Neuron (in vitro differentiated cells): ENCODE results near the gene INAFM1.

Source experiments
- H2AFZ ChIP-seq: one replicate; pipeline ENCODE4 v1.6.1; 2013; ENCODE audit warnings: low read depth, mild to moderate bottlenecking, inconsistent platforms, low read length, moderate library complexity
- H3K27me3 ChIP-seq: one replicate; pipeline ENCODE4 v1.6.1; 2013; ENCODE audit warnings: low read length; ENCODE audit not compliant: insufficient read depth
- H3K36me3 ChIP-seq: one replicate; pipeline ENCODE4 v1.6.1; 2013; ENCODE audit warnings: low read length; ENCODE audit not compliant: insufficient read depth
- H3K4me1 ChIP-seq: one replicate; pipeline ENCODE4 v1.6.1; 2013; ENCODE audit warnings: low read length; ENCODE audit not compliant: insufficient read depth
- H3K4me3 ChIP-seq: 2 replicates; pipeline ENCODE4 v1.5.1; 2013; ENCODE audit warnings: mild to moderate bottlenecking, low read length, moderate library complexity
- H3K9me3 ChIP-seq: one replicate; pipeline ENCODE4 v1.6.1; 2013; ENCODE audit warnings: low read length

Gene INAFM1

DNA sequence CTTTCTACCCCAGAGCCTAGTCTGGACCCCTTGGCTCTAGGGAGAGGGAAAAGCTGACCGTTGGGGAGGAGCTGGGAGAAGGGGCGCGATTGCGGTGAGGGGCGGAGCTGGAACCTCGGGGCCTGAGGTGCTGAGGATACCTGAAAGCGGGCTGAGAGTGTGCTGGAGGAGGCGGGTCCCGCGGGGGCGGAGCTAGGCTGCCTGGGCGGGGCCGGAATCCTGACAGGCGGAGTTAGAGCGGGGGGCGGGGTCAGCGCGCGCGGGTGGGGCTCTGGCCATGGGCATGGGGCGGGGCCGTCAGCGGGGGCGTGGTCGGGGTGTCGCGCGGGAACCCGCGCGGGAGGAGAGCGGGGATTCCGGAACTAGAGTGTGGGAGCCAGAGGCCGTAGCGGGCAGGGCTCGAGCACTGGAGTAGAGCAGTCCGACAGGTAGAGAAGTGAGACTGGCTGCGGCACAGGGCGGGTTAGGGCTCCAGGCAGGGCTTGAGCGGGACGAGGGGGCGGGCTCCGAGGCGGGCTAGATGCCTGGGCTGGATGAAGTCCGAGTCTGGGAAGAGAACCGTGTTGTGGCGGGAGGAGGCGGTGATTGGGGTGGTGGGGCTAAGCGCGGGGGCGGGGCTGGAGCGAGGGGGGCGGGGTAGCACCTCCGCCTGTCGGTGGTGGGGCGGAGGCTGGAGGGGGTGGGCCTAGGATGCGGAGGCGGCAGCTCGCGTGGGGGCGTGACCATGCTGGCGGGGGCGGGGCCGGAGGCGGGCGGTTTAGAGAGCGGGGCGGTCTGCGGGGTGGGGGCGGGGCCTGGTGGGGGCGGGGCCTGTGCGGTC is at the start of gene INAFM1:
INAFM1 (plus strand) TSS at position 815 of the 820 bp plus-strand sequence. CDS start 35 bp downstream, outside the sequence.
- Histone ChIP-seq H3K4me1 (peaks cover 28% of the 10 kb centered on the region), H3K36me3 (peaks cover 16% of the 10 kb centered on the region), H2AFZ (peak within 1 kb of the TSS; percentile 46), H3K9me3 (no peaks in the 10 kb centered on the region), H3K4me3 (peak within 1 kb of the TSS; percentile 87), H3K27me3 (no peaks in the 10 kb centered on the region)

DNA sequence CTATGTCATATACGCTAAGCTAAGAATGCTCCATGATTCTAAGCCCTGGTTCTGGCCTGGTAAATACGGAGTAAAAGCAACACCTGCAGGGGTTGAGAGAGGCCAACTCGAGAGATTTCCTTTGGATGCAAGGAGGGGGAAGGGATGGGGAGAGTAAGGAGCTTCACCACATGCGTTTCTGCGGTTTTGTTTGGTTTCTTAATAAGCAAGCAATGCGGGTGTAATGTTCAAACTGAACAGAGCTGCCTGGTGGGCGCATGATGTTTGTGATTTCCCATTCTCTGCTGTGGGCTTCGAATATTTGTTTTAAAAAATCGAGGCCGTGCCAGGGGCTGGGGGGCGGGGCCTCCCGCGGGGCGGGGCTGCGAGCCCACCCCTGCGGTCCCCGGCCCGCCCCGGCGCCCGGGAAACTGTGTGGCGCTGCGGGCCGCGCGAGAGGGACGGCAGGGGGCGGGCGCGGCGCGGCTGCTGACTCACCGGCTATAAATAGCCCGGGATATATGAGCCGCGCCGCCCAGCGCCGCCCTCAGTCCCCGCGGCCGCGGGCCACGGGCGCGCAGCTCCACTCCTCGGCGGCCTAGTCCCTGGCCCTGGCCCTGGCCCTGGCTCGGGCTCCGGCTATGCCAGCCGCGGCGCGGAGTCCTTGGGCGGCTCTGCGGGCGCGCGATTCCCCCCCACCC is 48.8 kb upstream of the INAFM1 start:
- peaks cover 20% of the 10 kb centered on the region for H3K36me3 ChIP-seq
- no peaks in the 10 kb centered on the region for H3K9me3 ChIP-seq
- H3K4me3 ChIP-seq, result peak overlapping the region; percentile 63
- no peaks in the 10 kb centered on the region for H3K27me3 ChIP-seq
- H2AFZ ChIP-seq, result no peak overlapping the region
- H3K4me1 ChIP-seq, result peaks cover 31% of the 10 kb centered on the region

DNA sequence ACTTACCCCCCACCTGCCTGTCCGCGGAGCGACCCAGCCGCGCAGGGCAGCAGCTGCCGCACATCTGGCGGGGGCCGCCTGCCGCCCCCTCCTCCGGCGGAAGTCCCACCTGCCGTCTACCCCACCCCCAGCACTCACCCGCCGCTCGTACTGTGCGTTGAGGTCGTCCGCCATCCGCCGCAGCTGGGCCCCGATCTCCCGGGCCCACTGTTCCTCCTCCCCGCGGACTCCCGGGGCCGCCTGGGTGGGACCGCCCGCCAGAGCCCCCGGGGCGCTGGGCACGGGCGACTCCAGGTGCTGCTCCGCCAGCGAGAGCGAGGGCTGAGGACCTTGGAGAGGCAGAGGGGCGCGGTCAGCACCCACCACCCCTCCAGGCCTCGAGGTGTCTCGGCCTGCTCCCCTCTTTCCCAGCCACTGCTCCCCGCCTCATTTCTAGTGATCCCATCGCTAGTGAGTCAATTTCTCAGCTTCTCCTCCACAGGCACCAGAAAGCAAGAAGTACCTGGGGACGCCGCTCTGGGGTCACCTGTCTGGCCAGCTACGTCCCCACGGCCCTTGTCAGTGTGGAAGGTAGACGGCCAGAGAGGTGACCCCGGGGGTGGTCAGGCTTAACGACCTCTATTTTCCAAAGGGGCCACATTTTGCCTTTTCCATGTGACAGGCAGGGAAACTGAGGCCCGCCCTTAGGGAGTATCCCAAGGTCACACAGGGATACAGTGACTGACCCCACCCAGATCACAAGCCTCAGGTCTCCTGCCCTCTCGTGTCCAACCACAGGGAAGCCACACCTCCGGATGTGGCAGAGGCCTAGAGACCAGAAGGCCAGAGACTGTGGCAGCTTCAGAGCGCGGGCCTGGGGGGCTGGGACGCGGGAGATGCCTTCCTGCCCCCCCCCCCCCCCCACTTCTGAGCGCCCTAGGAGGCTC is 48.0 kb upstream of the INAFM1 start:
- Histone ChIP-seq H3K36me3 (peaks cover 16% of the 10 kb centered on the region), H3K4me3 (peak overlapping the region; percentile 63), H3K9me3 (no peaks in the 10 kb centered on the region), H3K4me1 (peaks cover 36% of the 10 kb centered on the region), H2AFZ (no peak overlapping the region), H3K27me3 (no peaks in the 10 kb centered on the region)

DNA sequence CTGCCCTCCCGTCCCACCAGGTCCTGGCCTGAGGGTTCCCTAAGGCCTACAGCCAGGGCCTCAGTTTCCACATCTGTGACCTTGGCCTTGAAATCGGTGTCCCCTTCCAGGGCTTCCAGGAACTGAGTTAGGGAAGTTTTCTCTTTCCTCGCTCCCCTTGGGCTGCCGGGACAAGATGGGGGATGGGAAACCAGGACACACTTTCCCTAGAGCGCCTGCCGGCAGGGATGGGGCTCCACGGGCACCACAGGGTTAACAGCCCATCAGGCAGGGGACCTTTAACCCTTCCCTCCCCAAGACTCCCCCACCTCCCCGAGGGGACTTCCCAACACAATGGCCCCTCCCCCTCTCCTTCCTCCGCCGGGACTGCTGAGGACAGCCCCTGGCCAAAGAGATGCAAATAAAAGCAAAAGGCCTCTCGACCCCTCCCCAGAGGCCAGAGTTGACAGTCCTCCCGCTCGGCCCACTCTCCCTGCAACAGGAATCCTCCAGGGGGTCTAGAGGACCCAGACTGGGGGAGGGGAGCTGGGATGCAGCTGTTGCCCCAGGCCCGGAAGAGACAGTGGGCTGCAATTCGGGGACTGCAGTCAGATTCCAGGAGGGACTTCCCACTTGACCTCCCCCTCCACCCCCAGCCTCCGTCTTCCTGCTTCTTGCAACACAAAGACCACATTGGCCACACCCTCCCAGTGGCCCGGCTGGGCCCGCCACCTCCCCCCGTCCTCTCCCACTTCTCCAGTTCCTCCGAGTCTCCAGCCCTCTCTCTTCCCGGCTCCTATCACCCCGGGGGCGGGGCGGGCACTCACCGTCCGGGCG is 47.1 kb upstream of the INAFM1 start:
- peaks cover 8% of the 10 kb centered on the region for H3K36me3 ChIP-seq
- no peaks in the 10 kb centered on the region for H3K27me3 ChIP-seq
- no peaks in the 10 kb centered on the region for H3K9me3 ChIP-seq
- peak overlapping the region; percentile 63 for H3K4me3 ChIP-seq
- peaks cover 42% of the 10 kb centered on the region for H3K4me1 ChIP-seq
- H2AFZ ChIP-seq, result no peak overlapping the region

DNA sequence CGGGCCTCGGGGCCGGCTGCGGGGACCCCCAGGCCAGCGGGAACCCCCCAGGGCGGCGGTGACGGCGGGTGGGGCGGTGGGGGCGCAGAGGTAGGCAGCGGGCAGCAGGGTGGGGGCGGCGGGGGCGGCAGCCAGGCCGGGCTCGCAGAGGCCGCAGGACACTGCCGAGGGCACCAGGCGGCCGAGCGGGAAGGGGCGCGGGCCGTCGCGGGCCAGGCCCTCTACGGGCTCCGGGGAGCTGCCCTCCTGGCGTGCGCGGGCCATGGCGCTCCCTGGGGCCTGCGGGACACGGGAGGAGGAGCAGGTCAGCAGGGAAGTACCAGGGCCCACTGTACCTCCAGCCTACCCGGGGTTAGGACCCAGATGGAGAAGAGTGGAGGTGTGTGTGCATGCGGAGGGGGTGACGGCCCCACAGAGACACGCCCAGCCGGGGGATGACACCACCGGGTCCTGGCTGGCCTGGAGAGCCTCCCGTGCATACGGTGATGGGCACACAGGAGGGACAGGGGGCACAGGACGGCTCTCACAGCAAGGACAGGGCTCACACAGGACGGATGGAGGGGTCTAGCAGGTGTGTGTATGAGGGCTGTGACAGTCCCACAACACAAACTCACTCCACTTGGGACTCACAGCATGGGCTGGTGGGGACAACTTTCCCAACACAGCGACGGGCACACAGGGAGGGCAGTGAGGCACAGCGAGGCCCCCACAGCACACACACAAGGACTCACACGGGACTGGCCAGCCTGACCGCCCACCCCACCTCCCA is 46.3 kb upstream of the INAFM1 start:
- Histone ChIP-seq H3K36me3 (peaks cover 8% of the 10 kb centered on the region), H3K27me3 (no peaks in the 10 kb centered on the region), H3K4me3 (peak overlapping the region; percentile 63), H3K4me1 (peaks cover 45% of the 10 kb centered on the region), H3K9me3 (no peaks in the 10 kb centered on the region), H2AFZ (no peak overlapping the region)

DNA sequence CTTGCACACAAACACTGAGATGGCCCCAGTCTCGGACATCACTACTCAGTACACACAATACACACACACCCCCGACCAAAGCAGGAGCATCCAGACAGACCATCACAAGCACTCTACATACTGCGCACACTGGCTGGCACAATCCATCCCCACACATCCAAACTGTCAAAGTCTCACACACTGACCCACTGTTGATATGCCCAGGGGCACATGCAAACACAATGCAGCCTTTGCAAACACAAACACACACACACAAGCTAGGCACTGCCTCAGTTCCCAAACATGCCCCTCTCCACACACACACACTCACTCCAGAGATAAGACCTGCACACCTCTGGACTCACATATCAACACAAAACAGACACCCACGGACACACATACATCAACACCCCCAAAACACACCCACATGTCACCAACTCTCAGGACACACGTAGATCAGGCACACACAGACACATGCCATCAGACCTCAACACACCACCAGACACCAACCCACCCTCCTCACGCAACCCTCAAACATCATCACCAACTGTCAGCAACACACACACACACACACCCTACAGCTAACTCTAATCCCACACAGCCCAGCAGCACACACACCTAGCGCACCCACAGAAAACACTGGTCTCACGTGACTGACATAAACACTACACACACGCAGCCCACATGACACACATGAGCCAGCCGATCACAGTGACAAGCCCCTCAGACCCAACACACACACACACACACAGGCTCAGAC is 45.6 kb upstream of the INAFM1 start:
- Histone ChIP-seq H3K9me3 (no peaks in the 10 kb centered on the region), H3K36me3 (peaks cover 8% of the 10 kb centered on the region), H3K4me3 (peak overlapping the region; percentile 63), H3K27me3 (no peaks in the 10 kb centered on the region), H3K4me1 (peaks cover 45% of the 10 kb centered on the region), H2AFZ (no peak overlapping the region)

DNA sequence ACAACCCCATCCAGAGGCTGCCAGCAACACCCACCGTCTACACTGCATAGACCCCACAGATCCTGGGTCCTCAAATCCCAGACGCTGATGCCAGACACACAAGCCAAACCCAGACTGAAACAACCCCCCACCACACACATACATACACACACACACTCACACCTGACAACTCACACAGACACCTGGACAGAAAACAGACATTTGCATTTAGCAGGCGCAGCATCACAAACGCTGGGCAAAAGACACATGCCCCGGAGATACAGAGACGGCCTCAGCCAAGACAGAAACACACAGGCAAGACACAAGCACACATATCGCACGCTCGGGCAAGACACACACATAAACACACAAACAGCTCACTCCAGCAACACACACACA is 45.0 kb upstream of the INAFM1 start:
- no peak overlapping the region for H2AFZ ChIP-seq
- H3K27me3 ChIP-seq, result no peaks in the 10 kb centered on the region
- peak overlapping the region; percentile 63 for H3K4me3 ChIP-seq
- H3K4me1 ChIP-seq, result peaks cover 45% of the 10 kb centered on the region
- no peaks in the 10 kb centered on the region for H3K9me3 ChIP-seq
- peaks cover 7% of the 10 kb centered on the region for H3K36me3 ChIP-seq

DNA sequence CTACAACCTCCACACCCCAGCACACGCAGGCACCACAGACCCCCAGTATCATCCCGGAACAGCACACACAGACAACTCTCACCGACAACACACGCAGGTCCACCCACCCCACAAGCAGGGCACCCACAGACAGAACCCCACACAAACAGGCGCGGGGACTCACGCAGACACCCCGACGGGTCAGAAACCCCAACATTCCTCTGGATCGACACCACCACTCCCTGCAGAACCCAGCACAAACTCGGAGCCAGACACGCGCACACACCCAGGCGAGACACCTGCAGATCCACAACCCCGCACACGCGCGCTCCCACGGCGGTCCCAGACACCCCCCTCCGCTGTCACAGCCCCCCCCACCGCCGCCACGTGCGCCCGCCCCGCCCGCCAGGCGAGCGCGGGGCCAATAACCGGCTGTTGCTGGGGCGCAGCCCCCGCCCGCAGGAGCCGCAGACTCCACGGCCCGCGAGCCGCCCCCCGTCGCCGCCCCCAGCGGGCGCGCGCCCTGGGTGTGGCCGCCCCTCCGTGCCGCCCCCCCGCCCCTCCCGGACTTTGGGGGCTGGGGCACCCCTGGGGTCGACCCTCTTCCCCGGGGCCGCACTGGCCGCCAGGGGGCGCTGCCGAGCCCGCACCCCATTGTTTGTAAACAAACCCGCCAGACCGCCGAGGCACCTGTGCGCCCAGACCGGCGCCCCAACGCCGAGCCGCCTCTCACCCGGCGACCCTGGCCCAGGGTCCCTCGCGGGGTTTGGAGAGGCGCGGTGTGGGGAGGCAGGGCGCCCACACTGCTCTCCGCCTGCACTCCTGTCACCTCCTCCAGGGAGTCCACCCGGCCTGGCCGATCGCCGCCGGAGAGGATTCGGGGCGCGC is 44.4 kb upstream of the INAFM1 start:
- Histone ChIP-seq H3K27me3 (no peaks in the 10 kb centered on the region), H3K9me3 (no peaks in the 10 kb centered on the region), H2AFZ (no peak overlapping the region), H3K4me1 (peaks cover 43% of the 10 kb centered on the region), H3K36me3 (peaks cover 5% of the 10 kb centered on the region), H3K4me3 (peak overlapping the region; percentile 63)

DNA sequence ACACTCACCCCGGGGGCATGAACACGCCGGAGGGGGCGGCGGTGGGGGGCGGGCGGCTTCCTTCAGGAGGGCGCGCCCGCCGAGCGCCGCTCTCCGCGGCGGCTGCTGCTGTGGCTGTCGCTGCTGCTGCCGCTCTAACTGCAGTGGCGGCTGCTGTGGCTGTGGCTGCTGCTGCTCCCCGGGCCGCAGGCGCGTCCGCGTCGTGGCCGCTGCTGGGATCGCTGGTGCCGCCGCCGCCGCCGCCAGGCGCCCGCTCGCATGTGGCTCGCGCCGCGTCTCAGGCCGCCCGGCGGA is 43.8 kb upstream of the INAFM1 start, which contains the start of gene BBC3:
BBC3 (minus strand) TSS at position 279 of the 294 bp plus-strand sequence. CDS start 2,768 bp downstream, outside the sequence.
- no peaks in the 10 kb centered on the region for H3K36me3 ChIP-seq
- H3K4me3 ChIP-seq, result peak within 1 kb of the TSS; percentile 63
- no peaks in the 10 kb centered on the region for H3K9me3 ChIP-seq
- no peaks in the 10 kb centered on the region for H3K27me3 ChIP-seq
- H3K4me1 ChIP-seq, result peaks cover 38% of the 10 kb centered on the region
- no peak within 1 kb of the TSS for H2AFZ ChIP-seq

DNA sequence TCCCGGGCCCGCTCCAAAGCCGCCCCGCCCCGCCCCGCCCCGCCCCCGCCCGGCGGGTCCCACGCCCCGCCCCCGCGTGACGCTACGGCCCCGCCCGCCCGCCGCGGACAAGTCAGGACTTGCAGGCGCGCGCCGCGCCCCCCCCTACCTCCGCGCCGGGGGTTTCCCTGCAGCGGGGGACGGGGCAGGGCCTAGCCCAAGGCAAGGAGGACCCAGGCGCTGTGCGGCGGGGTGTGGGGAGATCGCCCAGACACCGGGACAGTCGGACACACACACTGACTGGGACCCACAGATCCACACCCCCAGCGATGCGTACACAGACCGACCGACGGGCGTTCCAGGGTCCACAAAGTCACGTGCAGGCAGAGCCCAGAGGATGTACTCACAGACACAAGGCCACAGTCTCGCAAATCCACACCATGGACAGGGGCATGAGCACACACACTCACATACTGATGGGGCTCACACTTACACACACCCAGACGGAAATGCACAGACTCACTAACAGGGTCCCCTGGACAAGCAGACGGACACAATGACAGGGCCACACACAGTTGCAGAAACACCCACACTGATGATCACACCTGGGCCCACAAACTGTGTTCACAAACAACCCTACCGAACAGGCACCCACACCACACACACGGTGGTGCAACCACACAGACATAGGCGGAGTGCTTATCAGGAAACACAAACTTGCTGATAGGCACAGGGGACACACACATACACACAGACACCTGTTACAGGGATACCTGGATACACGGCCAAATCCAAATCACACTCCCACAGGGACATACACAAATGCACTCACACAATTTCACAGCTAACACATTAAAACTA is 43.2 kb upstream of the INAFM1 start:
- no peaks in the 10 kb centered on the region for H3K9me3 ChIP-seq
- H3K4me3 ChIP-seq, result peak overlapping the region; percentile 63
- no peaks in the 10 kb centered on the region for H3K27me3 ChIP-seq

More for the DNA sequence above, 43.2 kb upstream of the INAFM1 start:
- H2AFZ ChIP-seq, result no peak overlapping the region
- H3K4me1 ChIP-seq, result peaks cover 37% of the 10 kb centered on the region
- H3K36me3 ChIP-seq, result no peaks in the 10 kb centered on the region
